ENCODE results near the gene COL15A1.

Gene COL15A1

GRCh38 chr9:99108131-99108530, 164.4 kb downstream of the COL15A1 start:
- DNase-seq (ENCODE audit: low read depth, low spot score): no peak

GRCh38 chr9:99109522-99109921, 165.8 kb downstream of the COL15A1 start:
- DNase-seq (ENCODE audit: low read depth, low spot score): no peak

- no peak for DNase-seq (ENCODE audit: low read depth, low spot score)
Measured at GRCh38 chr9:99112750-99113413, 169.2 kb downstream of the COL15A1 start.

GRCh38 chr9:99113414-99114048, 169.8 kb downstream of the COL15A1 start:
- no peak for DNase-seq (ENCODE audit: low read depth, low spot score)

- no peak for DNase-seq (ENCODE audit: low read depth, low spot score)
Measured at GRCh38 chr9:99114049-99114440, 170.3 kb downstream of the COL15A1 start.

- no peak for DNase-seq (ENCODE audit: low read depth, low spot score)
Measured at GRCh38 chr9:99114846-99115500, 171.3 kb downstream of the COL15A1 start.

- no peak for DNase-seq (ENCODE audit: low read depth, low spot score)
Measured at GRCh38 chr9:99116003-99116411, 172.3 kb downstream of the COL15A1 start.

- DNase-seq (ENCODE audit: low read depth, low spot score): no peak
Measured at GRCh38 chr9:99118782-99119466, 175.2 kb downstream of the COL15A1 start.

GRCh38 chr9:99119976-99120655, 176.4 kb downstream of the COL15A1 start:
- DNase-seq (ENCODE audit: low read depth, low spot score): no peak
